Skeletal muscle cell (primary cell): ENCODE data around the gene PDIA5.
"Not testable (repeated sequence)": the region's sequence is repeated elsewhere in the genome, so short reads cannot be mapped to it uniquely, and the experiment has no call there.

Source experiments
- DNase-seq: peaks from one replicate; pipeline ENCODE4 v3.0.0-alpha.2; 2010; ENCODE audit warnings: low read depth
- H3K4me3 ChIP-seq: 2 replicates; pipeline ENCODE4 v1.5.1; 2011; ENCODE audit warnings: low read depth, mild to moderate bottlenecking, control low read depth, low read length, moderate library complexity

Gene PDIA5

GRCh38 chr3:123129532-123129931 lies 62.7 kb downstream of the PDIA5 start:
- no peak for DNase-seq
- no peak overlapping the region for H3K4me3 ChIP-seq

- no peak for DNase-seq
- no peak overlapping the region for H3K4me3 ChIP-seq
These were observed 63.4 kb downstream of the PDIA5 start for GRCh38 chr3:123130079-123130750.

- H3K4me3 ChIP-seq: no peak overlapping the region
- DNase-seq: no peak
These were observed 67.8 kb downstream of the PDIA5 start for GRCh38 chr3:123134671-123135070.

GRCh38 chr3:123137001-123137400 lies 70.2 kb downstream of the PDIA5 start:
- no peak for DNase-seq

DNA sequence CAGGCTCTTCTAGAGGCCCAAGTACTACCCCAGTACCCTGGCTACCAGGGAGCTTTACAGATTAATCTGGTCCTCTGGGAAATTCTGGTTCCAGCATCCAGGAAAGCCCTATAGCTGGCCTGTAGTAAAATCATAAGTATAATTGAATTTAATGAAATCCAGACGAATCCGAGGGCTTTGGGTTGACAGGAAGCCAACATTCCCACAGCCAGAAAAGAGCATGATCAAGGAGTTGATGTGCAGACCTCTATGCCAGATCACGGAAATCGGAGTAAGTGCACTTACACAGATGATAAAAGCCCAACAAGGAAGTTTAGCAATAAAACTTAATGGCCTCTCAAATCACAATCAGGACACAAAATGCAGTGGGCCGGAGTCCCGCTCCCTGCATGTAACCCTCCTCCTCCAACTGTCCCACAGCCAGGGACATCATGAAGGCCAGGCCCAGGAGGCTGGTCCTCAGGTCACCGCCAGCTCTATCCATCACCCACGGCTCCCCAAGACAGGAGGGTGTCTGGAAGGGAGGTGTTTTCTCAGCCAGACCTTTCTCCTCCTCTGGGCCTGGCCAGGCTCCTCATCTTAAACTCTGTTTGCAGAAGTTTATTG lies 72.1 kb downstream of the PDIA5 start:
- no peak for DNase-seq

More at GRCh38 chr3:123137001-123137400, 70.2 kb downstream of the PDIA5 start:
- H3K4me3 ChIP-seq: no peak overlapping the region

GRCh38 chr3:123139522-123139921 lies 72.7 kb downstream of the PDIA5 start:
- H3K4me3 ChIP-seq: no peak overlapping the region
- no peak for DNase-seq

More for the DNA sequence above, 72.1 kb downstream of the PDIA5 start:
- H3K4me3 ChIP-seq: no peak overlapping the region

GRCh38 chr3:123140550-123140949 lies 73.7 kb downstream of the PDIA5 start:
- DNase-seq: no peak
- H3K4me3 ChIP-seq: no peak overlapping the region

DNA sequence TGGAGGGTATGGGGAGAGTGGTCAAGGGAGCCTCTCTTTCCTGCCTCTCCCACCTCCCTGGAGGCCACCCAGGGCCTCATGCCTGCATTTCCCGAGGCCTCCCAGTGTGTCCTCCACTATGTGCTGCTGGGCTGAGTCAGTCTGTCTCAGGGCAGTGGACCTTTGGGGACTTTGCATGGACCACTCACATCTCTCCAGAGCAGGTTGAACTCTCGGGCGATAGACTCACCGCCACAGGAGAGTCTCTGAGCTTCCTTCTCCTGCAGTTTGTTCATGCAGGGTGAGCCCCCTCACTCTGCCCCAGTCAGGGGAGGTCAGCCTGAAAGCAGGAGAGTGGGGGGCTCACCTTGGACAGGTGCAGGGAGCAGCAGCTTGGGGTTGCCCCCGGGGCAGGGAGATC lies 74.5 kb downstream of the PDIA5 start:
- DNase-seq: no peak
- H3K4me3 ChIP-seq: no peak overlapping the region

- no peak overlapping the region for H3K4me3 ChIP-seq
- DNase-seq: no peak
These were observed 77.0 kb downstream of the PDIA5 start for GRCh38 chr3:123143669-123144411.

GRCh38 chr3:123147754-123148535 lies 81.1 kb downstream of the PDIA5 start:
- no peak overlapping the region for H3K4me3 ChIP-seq
- no peak for DNase-seq

DNA sequence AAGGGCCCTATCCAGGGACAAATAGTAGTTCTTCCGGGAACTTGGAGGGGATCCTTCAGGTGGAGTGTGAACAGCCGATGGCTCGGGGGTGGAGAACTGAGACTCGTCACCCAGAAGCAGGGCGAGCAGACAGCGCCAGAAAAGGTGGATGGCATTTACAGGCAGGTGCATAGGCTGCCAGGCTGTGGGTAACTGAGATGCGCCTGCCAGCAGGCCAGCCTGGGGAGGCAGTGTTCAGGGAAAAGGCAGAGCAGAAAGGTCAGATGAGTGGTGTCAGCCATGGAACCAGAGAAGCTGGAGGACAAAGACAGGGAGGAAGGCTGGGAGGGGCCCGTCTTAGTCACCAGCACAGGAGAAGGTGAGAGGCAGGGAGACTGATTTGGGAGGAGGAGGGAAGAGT lies 81.9 kb downstream of the PDIA5 start:
- DNase-seq: no peak

DNA sequence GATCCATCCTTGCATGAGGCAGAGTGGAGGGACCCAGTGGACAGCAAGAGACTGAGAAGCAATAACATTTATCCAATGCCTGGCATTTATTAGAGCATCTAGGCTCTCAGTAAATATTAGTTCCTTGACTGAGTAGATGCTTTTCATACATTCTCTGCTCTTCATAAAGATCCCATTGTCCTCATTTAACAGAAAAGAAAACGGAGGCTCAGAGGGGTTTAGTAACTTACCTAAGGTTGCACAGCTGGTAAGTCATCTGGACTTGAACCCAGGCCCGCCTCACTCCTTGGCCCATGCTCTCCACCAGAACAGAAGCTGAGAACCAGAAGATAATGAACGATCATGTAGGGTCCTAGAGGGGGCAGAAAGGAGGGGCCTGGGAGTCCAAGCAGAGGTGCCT lies 82.7 kb downstream of the PDIA5 start:
- no peak overlapping the region for H3K4me3 ChIP-seq
- no peak for DNase-seq

More for the DNA sequence above, 81.9 kb downstream of the PDIA5 start:
- no peak overlapping the region for H3K4me3 ChIP-seq

DNA sequence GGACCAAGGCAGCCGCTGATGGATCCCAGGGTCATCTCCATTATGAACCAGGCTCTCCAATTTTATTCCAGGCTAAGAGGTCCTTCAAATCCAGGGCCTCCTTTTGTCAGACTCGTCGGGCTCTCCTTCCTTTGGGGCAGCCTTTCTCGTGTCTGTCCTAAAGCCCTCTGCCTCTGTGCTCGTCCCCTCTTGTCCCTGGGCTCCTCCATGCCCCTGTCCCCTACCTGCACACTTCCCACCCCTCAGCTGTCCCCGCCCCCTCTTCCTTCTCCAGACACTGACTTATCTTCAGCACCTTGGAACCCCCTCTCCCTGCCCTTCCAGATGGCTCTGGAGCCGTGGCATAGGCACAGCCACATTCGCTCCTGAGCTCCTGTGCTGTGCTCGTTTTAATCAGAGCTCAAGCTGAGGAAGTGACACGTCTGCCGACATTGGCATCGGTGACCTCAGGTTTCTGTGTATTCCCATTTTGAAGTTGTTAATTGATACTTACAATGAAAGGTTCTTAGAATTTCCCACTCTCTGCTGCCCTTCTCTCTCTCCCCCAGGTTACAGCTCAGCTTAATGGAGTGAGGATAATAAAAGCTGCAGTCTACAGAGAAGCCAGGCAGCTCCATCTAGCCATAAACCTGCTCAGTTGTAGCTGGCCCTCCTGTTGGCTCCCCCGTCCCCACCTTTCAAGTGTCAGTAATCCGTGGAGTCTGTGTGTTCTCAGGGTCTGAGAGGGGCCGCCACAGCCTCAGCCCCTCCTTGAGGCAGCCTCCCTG lies 83.8 kb downstream of the PDIA5 start:
- no peak overlapping the region for H3K4me3 ChIP-seq
- no peak for DNase-seq

GRCh38 chr3:123151251-123151705 lies 84.5 kb downstream of the PDIA5 start:
- no peak for DNase-seq

GRCh38 chr3:123151853-123152420 lies 85.1 kb downstream of the PDIA5 start:
- H3K4me3 ChIP-seq, DNase-seq: not testable (repeated sequence)

More at GRCh38 chr3:123151251-123151705, 84.5 kb downstream of the PDIA5 start:
- no peak overlapping the region for H3K4me3 ChIP-seq

GRCh38 chr3:123152687-123153086 lies 85.9 kb downstream of the PDIA5 start:
- no peak overlapping the region for H3K4me3 ChIP-seq
- DNase-seq: no peak

DNA sequence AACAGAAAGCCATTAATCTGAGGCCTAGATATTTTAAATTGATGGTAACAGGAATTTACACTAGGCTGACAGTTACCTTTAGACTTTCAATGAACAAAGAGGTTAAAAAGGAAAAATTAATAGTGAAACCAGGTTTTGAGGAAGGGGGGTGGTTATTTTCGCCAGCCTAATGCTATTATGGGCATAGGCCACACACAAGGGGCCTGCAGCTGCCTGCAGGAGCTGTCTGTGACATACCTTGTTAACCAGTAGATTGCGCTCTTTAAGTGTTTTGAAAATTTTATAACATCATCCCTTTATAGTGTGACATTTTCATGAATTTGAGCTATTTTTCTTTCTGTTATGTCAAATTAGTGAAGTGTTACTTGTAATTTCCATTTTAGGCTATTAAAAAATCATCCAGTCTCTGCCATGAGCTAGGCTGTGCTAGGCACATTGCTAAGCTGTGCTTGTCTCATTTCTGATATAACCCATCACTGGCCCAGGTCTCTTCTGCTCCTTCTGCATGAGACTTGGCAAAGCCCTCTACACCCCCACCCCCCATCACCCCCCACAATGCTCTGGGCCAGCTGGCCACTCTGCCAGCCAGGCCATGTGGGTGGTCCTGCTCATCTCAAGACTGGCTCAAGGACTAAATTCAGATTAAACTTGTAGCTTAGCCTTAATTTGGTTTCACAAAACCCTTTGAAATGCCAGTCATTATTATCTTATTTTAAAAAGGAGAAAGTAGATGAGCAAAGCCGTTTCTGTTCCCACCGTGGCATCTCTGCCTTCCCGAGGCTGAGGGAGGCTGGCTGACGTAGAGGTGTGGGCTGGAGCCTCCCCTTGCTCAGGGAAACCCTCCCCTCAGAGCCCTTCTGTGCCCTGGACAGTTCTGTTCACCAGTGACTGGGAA lies 86.5 kb downstream of the PDIA5 start:
- no peak overlapping the region for H3K4me3 ChIP-seq
- DNase-seq: no peak
